Activated CD8-positive, alpha-beta memory T cell treated with anti-CD3 and anti-CD28 coated beads, Interleukin-2, amount 50 U/mL, for 1 hour (primary cell): ENCODE data around the gene VPREB3.

ENCODE experiments used
- DNase-seq: peaks from one replicate; pipeline ENCODE4 v3.0.0-alpha.2; 2020; ENCODE audit errors: extremely low read depth

VPREB3 gene

GRCh38 chr22:23764899-23765881 lies 11.0 kb upstream of the VPREB3 start:
- no peak for DNase-seq

GRCh38 chr22:23763954-23764353 lies 9.7 kb upstream of the VPREB3 start:
- DNase-seq = no peak

- no peak for DNase-seq
These were observed 9.3 kb upstream of the VPREB3 start for GRCh38 chr22:23763579-23763945.

- DNase-seq = no peak
These were observed 8.8 kb upstream of the VPREB3 start, which contains the start of gene C22orf15 for GRCh38 chr22:23762842-23763578. TSS of gene C22orf15 (plus strand) at chr22:23762990. CDS start at chr22:23763307, 317 bp downstream.

GRCh38 chr22:23760056-23760455 lies 5.8 kb upstream of the VPREB3 start:
- DNase-seq = no peak

- no peak for DNase-seq
These were observed 5.3 kb upstream of the VPREB3 start for GRCh38 chr22:23759566-23759965.

GRCh38 chr22:23756891-23757290 lies 2.7 kb upstream of the VPREB3 start:
- no peak for DNase-seq

GRCh38 chr22:23755711-23756110 lies 1.5 kb upstream of the VPREB3 start:
- DNase-seq = no peak

- DNase-seq = no peak
These were observed 883 bp upstream of the VPREB3 start for GRCh38 chr22:23754980-23755636.

GRCh38 chr22:23753385-23753784 lies 840 bp downstream of the VPREB3 start:
- DNase-seq = no peak

GRCh38 chr22:23752750-23753149 lies 1.5 kb downstream of the VPREB3 start:
- no peak for DNase-seq

- DNase-seq = no peak
These were observed 2.0 kb downstream of the VPREB3 start for GRCh38 chr22:23752090-23752691.

- DNase-seq = no peak
These were observed 2.7 kb downstream of the VPREB3 start for GRCh38 chr22:23751441-23751996.

GRCh38 chr22:23750714-23751440 lies 3.3 kb downstream of the VPREB3 start, which contains the start of gene ZNF70:
TSS of gene ZNF70 (minus strand) at chr22:23751112. CDS start at chr22:23745140, 5,972 bp downstream.
- DNase-seq = peak; percentile 42

GRCh38 chr22:23750367-23750713 lies 3.9 kb downstream of the VPREB3 start:
- DNase-seq = no peak

- DNase-seq = no peak
These were observed 4.4 kb downstream of the VPREB3 start for GRCh38 chr22:23749841-23750301.

GRCh38 chr22:23745791-23746190 lies 8.4 kb downstream of the VPREB3 start:
- no peak for DNase-seq

GRCh38 chr22:23744485-23744884 lies 9.7 kb downstream of the VPREB3 start:
- no peak for DNase-seq

GRCh38 chr22:23744001-23744400 lies 10.2 kb downstream of the VPREB3 start:
- no peak for DNase-seq

GRCh38 chr22:23743303-23743705 lies 10.9 kb downstream of the VPREB3 start:
- no peak for DNase-seq
